MM.1S (cell line): ENCODE measurements around the gene IPO9.

Source experiments
- DNase-seq: peaks from one replicate; pipeline ENCODE4 v3.0.0-alpha.2; 2015
- H2AFZ ChIP-seq: fragments of 300-600 bp; sonication (generic); 2 replicates; pipeline ENCODE4 v1.6.0; 2016; ENCODE audit warnings: antibody characterized with exemption, low read length
- H3F3A ChIP-seq: fragments of 300-600 bp; sonication (generic); 2 replicates; pipeline ENCODE4 v1.6.1; 2016; ENCODE audit warnings: mild to moderate bottlenecking, antibody characterized with exemption, low read length, moderate library complexity, mixed read lengths; ENCODE audit not compliant: insufficient read depth
- H3K27ac ChIP-seq: fragments of 300-600 bp; sonication (generic); 2 replicates; pipeline ENCODE4 v1.5.1; 2016; ENCODE audit warnings: mild to moderate bottlenecking, low read length
- H3K27me3 ChIP-seq: fragments of 300-600 bp; sonication (generic); replicated peaks from 2 replicates; pipeline ENCODE4 v1.6.0; 2016; ENCODE audit warnings: low read length; ENCODE audit not compliant: insufficient read depth
- H3K36me3 ChIP-seq: fragments of 300-600 bp; sonication (generic); replicated peaks from 2 replicates; pipeline ENCODE4 v1.6.1; 2016; ENCODE audit warnings: mild to moderate bottlenecking, low read length, mixed read lengths; ENCODE audit not compliant: insufficient read depth
- H3K4me1 ChIP-seq: fragments of 300-600 bp; sonication (generic); 2 replicates; pipeline ENCODE4 v1.6.1; 2016; ENCODE audit warnings: low read length, mixed read lengths
- H3K4me2 ChIP-seq: fragments of 300-600 bp; sonication (generic); 2 replicates; pipeline ENCODE4 v1.6.0; 2016; ENCODE audit warnings: low read depth, low read length
- H3K4me3 ChIP-seq: fragments of 300-600 bp; sonication (generic); 2 replicates; pipeline ENCODE4 v1.5.1; 2016; ENCODE audit warnings: low read length, mixed read lengths
- H3K79me2 ChIP-seq: fragments of 300-600 bp; sonication (generic); 2 replicates; pipeline ENCODE4 v1.6.1; 2016; ENCODE audit warnings: mixed run types, low read length, mixed read lengths
- H3K9ac ChIP-seq: fragments of 300-600 bp; sonication (generic); 2 replicates; pipeline ENCODE4 v1.6.1; 2016; ENCODE audit warnings: low read length, mixed read lengths
- H3K9me2 ChIP-seq: fragments of 300-600 bp; sonication (generic); replicated peaks from 2 replicates; pipeline ENCODE4 v1.6.1; 2016; ENCODE audit warnings: mild to moderate bottlenecking, low read length, mixed read lengths; ENCODE audit not compliant: insufficient read depth
- H3K9me3 ChIP-seq: fragments of 300-600 bp; sonication (generic); replicated peaks from 2 replicates; pipeline ENCODE4 v1.6.1; 2016; ENCODE audit warnings: mild to moderate bottlenecking, low read length, mixed read lengths; ENCODE audit not compliant: insufficient read depth
- H4K20me1 ChIP-seq: fragments of 300-600 bp; sonication (generic); 2 replicates; pipeline ENCODE4 v1.6.1; 2016; ENCODE audit warnings: mild to moderate bottlenecking, low read length, moderate library complexity, mixed read lengths; ENCODE audit not compliant: insufficient read depth
- EZH2 ChIP-seq: fragments of 300-600 bp; sonication (generic); optimal IDR thresholded peaks from 2 replicates; pipeline ENCODE3; 2017; ENCODE audit warnings: low read depth, mild to moderate bottlenecking, antibody characterized with exemption, low read length, mixed read lengths
- EZH2phosphoT487 ChIP-seq: fragments of 300-600 bp; sonication (generic); IDR thresholded peaks from 2 replicates; pipeline ENCODE4 v1.6.1; 2018; ENCODE audit warnings: antibody characterized with exemption, low read length
- TF ChIP-seq, protein P1 (sequence below): fragments of 300-600 bp; sonication (generic); IDR thresholded peaks from 2 replicates; pipeline ENCODE4 v1.5.1; 2016; ENCODE audit warnings: antibody characterized with exemption, low read length, mixed read lengths

The IPO9 gene

DNA sequence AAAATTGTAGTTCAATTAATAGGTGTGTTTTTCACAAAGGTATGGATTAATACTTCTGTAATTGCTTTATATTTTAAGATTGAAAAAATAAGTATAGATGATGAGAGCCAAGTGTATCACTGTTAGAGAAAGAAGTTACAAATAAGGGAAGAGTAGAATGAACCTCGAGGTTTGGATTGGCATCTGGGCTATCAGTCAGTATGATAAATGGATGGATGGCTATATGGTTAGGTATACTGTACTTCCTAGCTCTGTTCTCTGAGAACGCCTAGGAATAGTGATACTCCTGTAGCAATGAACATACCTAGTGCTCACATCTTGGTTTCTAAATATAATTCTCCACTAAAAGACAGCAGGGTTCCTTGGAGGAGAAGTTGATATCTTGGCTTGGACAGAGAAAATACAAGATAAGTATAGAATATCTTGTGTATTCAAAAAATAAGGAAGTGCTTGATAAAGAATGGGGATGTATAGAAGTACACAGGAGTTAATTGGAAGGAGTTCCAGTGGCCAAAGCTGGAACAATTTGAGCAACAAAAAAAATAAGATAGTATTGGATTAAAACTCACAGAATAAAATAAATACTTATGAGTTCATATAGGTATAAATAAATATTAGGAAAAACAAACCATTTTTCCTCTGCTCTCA, 12.4 kb downstream of the IPO9 start:
- Histone ChIP-seq H3K36me3 (0 out of 2 replicates have a peak, but pooled peaks cover 3% of the 10 kb centered on the region), H3K9me3 (no peaks in the 10 kb centered on the region), H3F3A (no peaks in the 10 kb centered on the region), H3K27ac (no peak overlapping the region), H3K4me3 (no peak overlapping the region), H3K27me3 (no peaks in the 10 kb centered on the region), H4K20me1 (peaks cover 69% of the 10 kb centered on the region), H3K9ac (no peak overlapping the region), H2AFZ (no peak overlapping the region), H3K79me2 (peaks cover 100% of the 10 kb centered on the region), H3K9me2 (no peaks in the 10 kb centered on the region), H3K4me1 (no peaks in the 10 kb centered on the region), H3K4me2 (no peak overlapping the region)
- DNase-seq = no peak
- TF ChIP-seq, protein P1, sequence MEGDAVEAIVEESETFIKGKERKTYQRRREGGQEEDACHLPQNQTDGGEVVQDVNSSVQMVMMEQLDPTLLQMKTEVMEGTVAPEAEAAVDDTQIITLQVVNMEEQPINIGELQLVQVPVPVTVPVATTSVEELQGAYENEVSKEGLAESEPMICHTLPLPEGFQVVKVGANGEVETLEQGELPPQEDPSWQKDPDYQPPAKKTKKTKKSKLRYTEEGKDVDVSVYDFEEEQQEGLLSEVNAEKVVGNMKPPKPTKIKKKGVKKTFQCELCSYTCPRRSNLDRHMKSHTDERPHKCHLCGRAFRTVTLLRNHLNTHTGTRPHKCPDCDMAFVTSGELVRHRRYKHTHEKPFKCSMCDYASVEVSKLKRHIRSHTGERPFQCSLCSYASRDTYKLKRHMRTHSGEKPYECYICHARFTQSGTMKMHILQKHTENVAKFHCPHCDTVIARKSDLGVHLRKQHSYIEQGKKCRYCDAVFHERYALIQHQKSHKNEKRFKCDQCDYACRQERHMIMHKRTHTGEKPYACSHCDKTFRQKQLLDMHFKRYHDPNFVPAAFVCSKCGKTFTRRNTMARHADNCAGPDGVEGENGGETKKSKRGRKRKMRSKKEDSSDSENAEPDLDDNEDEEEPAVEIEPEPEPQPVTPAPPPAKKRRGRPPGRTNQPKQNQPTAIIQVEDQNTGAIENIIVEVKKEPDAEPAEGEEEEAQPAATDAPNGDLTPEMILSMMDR = no peak
- TF ChIP-seq EZH2phosphoT487 (no peak), EZH2 (no peak)

DNA sequence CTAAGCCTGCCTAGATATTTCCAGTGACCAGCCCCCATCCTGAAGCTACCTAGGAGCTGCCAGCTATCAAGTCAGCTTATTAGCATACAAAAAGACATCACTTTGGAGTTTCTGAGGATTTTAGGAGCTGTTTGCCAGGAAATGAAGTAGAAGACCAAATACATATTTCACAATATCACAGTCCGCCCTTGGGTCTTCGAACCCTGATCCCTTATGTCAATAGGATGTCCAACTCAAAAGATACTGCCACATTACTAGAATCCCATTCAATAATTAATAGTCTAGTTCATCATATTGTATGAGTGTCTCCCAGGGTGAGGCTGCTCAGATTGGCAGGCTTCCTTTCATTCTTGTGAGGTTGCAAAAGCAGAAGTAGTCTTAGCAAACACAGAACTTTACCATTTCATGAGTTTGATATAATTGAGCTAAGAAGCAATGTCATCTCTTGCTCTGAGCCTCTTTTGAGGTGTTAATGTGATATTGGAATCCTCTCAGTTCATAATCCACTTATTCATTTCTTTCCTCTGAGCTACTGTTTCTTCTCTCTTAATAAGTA, 13.6 kb downstream of the IPO9 start:
- TF ChIP-seq EZH2phosphoT487 = no peak
- TF ChIP-seq EZH2 = no peak
- TF ChIP-seq, protein P1 = no peak
- no peaks in the 10 kb centered on the region for H3K4me1 ChIP-seq
- H3K27me3 ChIP-seq = no peaks in the 10 kb centered on the region
- H2AFZ ChIP-seq = no peak overlapping the region
- H3K27ac ChIP-seq = no peak overlapping the region
- no peaks in the 10 kb centered on the region for H3K9me3 ChIP-seq
- no peaks in the 10 kb centered on the region for H3K36me3 ChIP-seq
- H3F3A ChIP-seq = no peaks in the 10 kb centered on the region
- H3K4me3 ChIP-seq = no peak overlapping the region
- H4K20me1 ChIP-seq = peaks cover 65% of the 10 kb centered on the region
- H3K79me2 ChIP-seq = peaks cover 100% of the 10 kb centered on the region
- no peaks in the 10 kb centered on the region for H3K9me2 ChIP-seq
- H3K4me2 ChIP-seq = no peak overlapping the region
- no peak for DNase-seq
- H3K9ac ChIP-seq = no peak overlapping the region

DNA sequence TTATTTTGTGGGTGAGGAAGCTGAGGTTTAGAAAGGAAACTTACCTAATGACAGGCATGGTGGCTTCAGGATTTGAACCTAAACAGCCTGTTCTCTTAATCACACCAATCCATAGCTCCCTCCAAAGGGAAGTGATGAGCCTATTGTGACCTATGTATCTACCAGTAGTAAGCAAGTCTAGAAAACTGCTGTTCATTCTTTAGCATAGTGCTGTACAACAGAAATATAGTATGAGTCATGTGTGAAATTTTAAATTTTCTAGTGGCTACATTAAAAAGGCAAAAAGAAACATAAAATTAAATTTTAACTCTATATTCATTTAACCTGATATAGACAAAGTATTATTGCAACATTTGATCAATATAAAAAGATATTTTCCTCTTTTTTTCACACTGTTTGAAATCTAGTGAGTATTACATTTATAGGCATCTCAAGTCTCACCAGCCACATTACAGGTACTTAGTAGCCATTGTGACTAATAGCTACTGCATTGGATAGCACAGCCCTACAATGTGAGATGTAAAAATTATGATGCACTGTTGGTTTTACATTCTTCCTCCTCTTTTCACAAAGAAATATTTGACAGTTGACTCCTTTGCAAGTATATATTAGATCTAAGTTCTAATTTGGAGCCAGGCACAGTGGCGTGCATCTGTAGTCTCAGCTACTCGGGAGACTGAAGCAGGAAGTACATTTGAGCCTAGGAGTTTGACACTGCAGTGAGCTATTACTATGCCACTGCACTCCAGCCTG, 16.6 kb downstream of the IPO9 start:
- H3K36me3 ChIP-seq = peaks cover 18% of the 10 kb centered on the region
- H3K4me1 ChIP-seq = no peaks in the 10 kb centered on the region
- peaks cover 98% of the 10 kb centered on the region for H3K79me2 ChIP-seq
- no peaks in the 10 kb centered on the region for H3K9me2 ChIP-seq
- TF ChIP-seq EZH2phosphoT487 (no peak), EZH2 (no peak)
- TF ChIP-seq, protein P1 = no peak
- no peak overlapping the region for H2AFZ ChIP-seq
- no peaks in the 10 kb centered on the region for H3K27me3 ChIP-seq
- H3F3A ChIP-seq = no peaks in the 10 kb centered on the region
- no peak overlapping the region for H3K9ac ChIP-seq
- no peak overlapping the region for H3K27ac ChIP-seq
- H3K9me3 ChIP-seq = no peaks in the 10 kb centered on the region
- H4K20me1 ChIP-seq = peaks cover 51% of the 10 kb centered on the region
- no peak overlapping the region for H3K4me2 ChIP-seq
- no peak overlapping the region for H3K4me3 ChIP-seq
- no peak for DNase-seq
